Liver (tissue), 9 donors: ENCODE data around the gene FASTK. TPM values are rescaled to one million over a fixed set of nuclear protein-coding genes. Genes with fewer than 3 reads are reported as not detected.

ENCODE experiments used
- DNase-seq: peaks from one replicate; pipeline ENCODE4 v3.0.0-alpha.2; 2017; ENCODE audit warnings: low spot score
- H3K27ac ChIP-seq, 2 donors: one replicate each; pipeline ENCODE4 v1.7.0; 2013; ENCODE audit warnings: inconsistent platforms in 2 of 2, low read length in 2 of 2, control low read depth in 1 of 2, low read depth in 1 of 2, mild to moderate bottlenecking in 1 of 2
- H3K27me3 ChIP-seq, 4 donors: one replicate each; pipeline versions ENCODE4 v1.6.1 to v1.7.0; 2013; ENCODE audit warnings: low read length in 3 of 4, inconsistent platforms in 1 of 4, mild to moderate bottlenecking in 1 of 4, moderate library complexity in 1 of 4; ENCODE audit not compliant: control insufficient read depth in 4 of 4, insufficient read depth in 4 of 4
- H3K36me3 ChIP-seq, 4 donors: one replicate each; pipeline versions ENCODE4 v1.6.1 to v1.7.0; 2013; ENCODE audit warnings: low read length in 3 of 4, mild to moderate bottlenecking in 3 of 4, low read depth in 1 of 4, moderate library complexity in 1 of 4; ENCODE audit not compliant: control insufficient read depth in 4 of 4, insufficient read depth in 3 of 4
- H3K4me1 ChIP-seq, 4 donors: one replicate each; pipeline versions ENCODE4 v1.6.1 to v1.7.0; 2013; ENCODE audit warnings: low read length in 3 of 4, mild to moderate bottlenecking in 3 of 4, moderate library complexity in 1 of 4; ENCODE audit not compliant: control insufficient read depth in 4 of 4, insufficient read depth in 4 of 4
- H3K4me3 ChIP-seq, 3 donors: one replicate each; pipeline versions ENCODE4 v1.6.1 to v1.7.0; 2013; ENCODE audit warnings: low read length in 3 of 3, control low read depth in 1 of 3, low read depth in 1 of 3, mild to moderate bottlenecking in 1 of 3
- H3K9ac ChIP-seq, 2 donors: one replicate each; pipeline ENCODE4 v1.7.0; 2013; ENCODE audit warnings: low read length in 2 of 2, mild to moderate bottlenecking in 2 of 2, moderate library complexity in 2 of 2, control low read depth in 1 of 2, low read depth in 1 of 2
- H3K9me3 ChIP-seq, 4 donors: one replicate each; pipeline versions ENCODE4 v1.6.1 to v1.7.0; 2013; ENCODE audit warnings: low read length in 3 of 4; ENCODE audit not compliant: control insufficient read depth in 4 of 4
- EGR1 ChIP-seq, 2 donors: IDR thresholded peaks; 2 replicates each; pipeline ENCODE4 v1.6.1; 2016 to 2018; ENCODE audit warnings: antibody characterized with exemption in 2 of 2, low read depth in 2 of 2
- FOXA1 ChIP-seq: IDR thresholded peaks from 2 replicates; pipeline ENCODE4 v1.6.1; 2016; ENCODE audit warnings: antibody characterized with exemption
- FOXA2 ChIP-seq: IDR thresholded peaks from 2 replicates; pipeline ENCODE4 v1.6.1; 2016; ENCODE audit warnings: antibody characterized with exemption
- GABPA ChIP-seq, 2 donors: IDR thresholded peaks in 1 of 2; conservative IDR thresholded peaks in 1 of 2; 2 replicates each; pipeline ENCODE4 v1.6.1; 2016; ENCODE audit warnings: antibody characterized with exemption in 2 of 2, mild to moderate bottlenecking in 1 of 2, moderate library complexity in 1 of 2
- HNF4A ChIP-seq, 2 donors: conservative IDR thresholded peaks; 2 replicates each; pipeline ENCODE4 v1.6.1; 2016; ENCODE audit warnings: antibody characterized with exemption in 2 of 2, mild to moderate bottlenecking in 2 of 2
- HNF4G ChIP-seq: IDR thresholded peaks from 2 replicates; pipeline ENCODE4 v1.6.1; 2016; ENCODE audit warnings: antibody characterized with exemption
- JUND ChIP-seq, 2 donors: IDR thresholded peaks; 2 replicates each; pipeline ENCODE4 v1.6.1; 2016; ENCODE audit warnings: antibody characterized with exemption in 2 of 2
- NR2F2 ChIP-seq: IDR thresholded peaks from 2 replicates; pipeline ENCODE4 v1.6.1; 2016; ENCODE audit warnings: antibody characterized with exemption
- RAD21 ChIP-seq, 2 donors: IDR thresholded peaks; 2 replicates each; pipeline ENCODE4 v1.6.1; 2016; ENCODE audit warnings: antibody characterized with exemption in 2 of 2, mild to moderate bottlenecking in 2 of 2
- RXRA ChIP-seq, 2 donors: IDR thresholded peaks; 2 replicates each; pipeline ENCODE4 v1.6.1; 2017 to 2018; ENCODE audit warnings: antibody characterized with exemption in 2 of 2, mild to moderate bottlenecking in 1 of 2
- SP1 ChIP-seq: IDR thresholded peaks from 2 replicates; pipeline ENCODE4 v1.6.1; 2018; ENCODE audit warnings: antibody characterized with exemption, mild to moderate bottlenecking
- TAF1 ChIP-seq: conservative IDR thresholded peaks from 2 replicates; pipeline ENCODE4 v1.6.1; 2016; ENCODE audit warnings: antibody characterized with exemption, mild to moderate bottlenecking
- YY1 ChIP-seq: IDR thresholded peaks from 2 replicates; pipeline ENCODE4 v1.6.1; 2016; ENCODE audit warnings: antibody characterized with exemption, mild to moderate bottlenecking
- WGBS: extraction: QIAGEN DNeasy Blood & Tissue Kit; methylation state at CpG from one replicate; pipeline ENCODE4 v1.1.7; 2013; 5-methylcytosine and 5-hydroxymethylcytosine counted together
- polyA plus RNA-seq, 2 donors: library from polyadenylated mRNA; stranded (reverse) in 1 of 2; unstranded in 1 of 2; fragments of 200-250 nt in 1 of 2; fragments of >200 nt in 1 of 2; fragmentation: Nextera tagmentation in 1 of 2; extraction: Ambion mirVana in 1 of 2; gene quantifications; one replicate each; pipeline versions ENCODE4 v1.2.1 to v1.2.3, GENCODE V29; 2013 to 2015
- total RNA-seq, 2 donors: library from RNA; depleted of rRNA; stranded (reverse); fragments of >200 nt; gene quantifications; one replicate each; pipeline ENCODE4 v1.2.3, GENCODE V29; 2014
- TF ChIP-seq, protein P1 (sequence below): IDR thresholded peaks from 2 replicates; pipeline ENCODE4 v1.6.1; 2016; ENCODE audit warnings: antibody characterized with exemption
- TF ChIP-seq, protein P2 (sequence below): IDR thresholded peaks from 2 replicates; pipeline ENCODE4 v1.6.1; 2016; ENCODE audit warnings: antibody characterized with exemption, mild to moderate bottlenecking
- TF ChIP-seq, protein P3 (sequence below): IDR thresholded peaks from 2 replicates; pipeline ENCODE4 v1.6.1; 2016; ENCODE audit warnings: antibody characterized with exemption
- TF ChIP-seq, protein P4 (sequence below): fragments of 150-350 bp; IDR thresholded peaks from 2 replicates; pipeline ENCODE4 v1.5.1; 2017; ENCODE audit warnings: improper control_type of control experiment, low read depth, low read length; ENCODE audit not compliant: missing input control
- TF ChIP-seq, protein P5 (sequence below): IDR thresholded peaks from 2 replicates; pipeline ENCODE4 v1.6.1; 2016; ENCODE audit warnings: antibody characterized with exemption
- donor health status: healthy.
- donor health status: healthy.
- donor health status: healthy.
- donor health status: healthy.
- donor health status: healthy.

The FASTK gene
- total and polyA plus RNA-seq, 4 donors = 31.1 to 62.8 (median 43.7) TPM

DNA sequence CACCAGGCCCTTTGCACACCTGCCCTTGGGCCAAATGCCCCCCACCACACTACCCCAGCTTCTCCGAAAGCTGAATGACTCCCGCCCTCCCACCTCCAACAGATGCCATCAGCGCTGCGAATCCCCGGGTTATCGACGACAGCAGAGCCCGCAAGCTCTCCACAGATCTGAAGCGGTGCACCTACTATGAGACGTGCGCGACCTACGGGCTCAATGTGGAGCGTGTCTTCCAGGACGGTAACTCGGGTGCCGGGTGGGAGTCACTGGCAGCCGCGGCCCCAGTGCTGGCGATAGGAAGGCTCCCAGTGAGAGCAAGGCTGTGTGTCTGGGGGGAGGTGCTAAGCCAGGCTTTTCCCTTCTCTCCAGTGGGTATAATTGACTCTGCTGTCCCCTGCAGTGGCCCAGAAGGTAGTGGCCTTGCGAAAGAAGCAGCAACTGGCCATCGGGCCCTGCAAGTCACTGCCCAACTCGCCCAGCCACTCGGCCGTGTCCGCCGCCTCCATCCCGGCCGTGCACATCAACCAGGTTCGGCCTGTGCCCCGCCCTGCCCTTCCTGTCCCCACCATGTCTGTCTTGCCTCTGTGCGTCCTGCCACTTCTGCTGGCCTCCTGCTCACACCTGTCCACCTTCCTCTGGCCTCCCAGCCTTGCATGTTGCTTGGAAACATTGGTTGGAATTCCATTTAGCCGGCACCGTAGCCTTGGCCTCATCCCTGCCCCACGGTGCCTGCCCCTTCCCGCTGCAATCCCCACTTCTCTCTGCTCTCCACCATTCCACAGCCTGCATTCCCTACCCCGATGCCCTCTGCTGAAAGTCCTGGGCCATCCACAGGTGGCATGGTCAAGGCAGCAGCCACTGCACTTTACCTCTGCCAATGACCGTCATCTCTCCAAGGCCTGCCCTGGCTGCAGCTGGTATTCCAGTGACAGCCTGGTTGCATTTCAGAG, 37.8 kb upstream of the FASTK start:
- TF ChIP-seq, protein P1, sequence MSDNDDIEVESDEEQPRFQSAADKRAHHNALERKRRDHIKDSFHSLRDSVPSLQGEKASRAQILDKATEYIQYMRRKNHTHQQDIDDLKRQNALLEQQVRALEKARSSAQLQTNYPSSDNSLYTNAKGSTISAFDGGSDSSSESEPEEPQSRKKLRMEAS = no peak
- TF ChIP-seq HNF4G (no peak), JUND (IDR thresholded peaks at IDR 0.05) (no peak), SP1 (no peak), RXRA (IDR thresholded peaks at IDR 0.05) (no peak), TAF1 (no peak), GABPA (IDR thresholded peaks at IDR 0.05 in 1 of 2, conservative IDR thresholded peaks at IDR 0.05 in 1 of 2) (no peak), NR2F2 (no peak), FOXA2 (no peak), YY1 (no peak), EGR1 (IDR thresholded peaks at IDR 0.05; ENCODE audit: low read depth in 2 of 2) (no peak), FOXA1 (no peak), HNF4A (conservative IDR thresholded peaks at IDR 0.05) (no peak), RAD21 (IDR thresholded peaks at IDR 0.05) (no peak)
- TF ChIP-seq, protein P2, sequence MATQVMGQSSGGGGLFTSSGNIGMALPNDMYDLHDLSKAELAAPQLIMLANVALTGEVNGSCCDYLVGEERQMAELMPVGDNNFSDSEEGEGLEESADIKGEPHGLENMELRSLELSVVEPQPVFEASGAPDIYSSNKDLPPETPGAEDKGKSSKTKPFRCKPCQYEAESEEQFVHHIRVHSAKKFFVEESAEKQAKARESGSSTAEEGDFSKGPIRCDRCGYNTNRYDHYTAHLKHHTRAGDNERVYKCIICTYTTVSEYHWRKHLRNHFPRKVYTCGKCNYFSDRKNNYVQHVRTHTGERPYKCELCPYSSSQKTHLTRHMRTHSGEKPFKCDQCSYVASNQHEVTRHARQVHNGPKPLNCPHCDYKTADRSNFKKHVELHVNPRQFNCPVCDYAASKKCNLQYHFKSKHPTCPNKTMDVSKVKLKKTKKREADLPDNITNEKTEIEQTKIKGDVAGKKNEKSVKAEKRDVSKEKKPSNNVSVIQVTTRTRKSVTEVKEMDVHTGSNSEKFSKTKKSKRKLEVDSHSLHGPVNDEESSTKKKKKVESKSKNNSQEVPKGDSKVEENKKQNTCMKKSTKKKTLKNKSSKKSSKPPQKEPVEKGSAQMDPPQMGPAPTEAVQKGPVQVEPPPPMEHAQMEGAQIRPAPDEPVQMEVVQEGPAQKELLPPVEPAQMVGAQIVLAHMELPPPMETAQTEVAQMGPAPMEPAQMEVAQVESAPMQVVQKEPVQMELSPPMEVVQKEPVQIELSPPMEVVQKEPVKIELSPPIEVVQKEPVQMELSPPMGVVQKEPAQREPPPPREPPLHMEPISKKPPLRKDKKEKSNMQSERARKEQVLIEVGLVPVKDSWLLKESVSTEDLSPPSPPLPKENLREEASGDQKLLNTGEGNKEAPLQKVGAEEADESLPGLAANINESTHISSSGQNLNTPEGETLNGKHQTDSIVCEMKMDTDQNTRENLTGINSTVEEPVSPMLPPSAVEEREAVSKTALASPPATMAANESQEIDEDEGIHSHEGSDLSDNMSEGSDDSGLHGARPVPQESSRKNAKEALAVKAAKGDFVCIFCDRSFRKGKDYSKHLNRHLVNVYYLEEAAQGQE = no peak
- TF ChIP-seq, protein P3, sequence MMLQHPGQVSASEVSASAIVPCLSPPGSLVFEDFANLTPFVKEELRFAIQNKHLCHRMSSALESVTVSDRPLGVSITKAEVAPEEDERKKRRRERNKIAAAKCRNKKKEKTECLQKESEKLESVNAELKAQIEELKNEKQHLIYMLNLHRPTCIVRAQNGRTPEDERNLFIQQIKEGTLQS = no peak
- TF ChIP-seq, protein P4, sequence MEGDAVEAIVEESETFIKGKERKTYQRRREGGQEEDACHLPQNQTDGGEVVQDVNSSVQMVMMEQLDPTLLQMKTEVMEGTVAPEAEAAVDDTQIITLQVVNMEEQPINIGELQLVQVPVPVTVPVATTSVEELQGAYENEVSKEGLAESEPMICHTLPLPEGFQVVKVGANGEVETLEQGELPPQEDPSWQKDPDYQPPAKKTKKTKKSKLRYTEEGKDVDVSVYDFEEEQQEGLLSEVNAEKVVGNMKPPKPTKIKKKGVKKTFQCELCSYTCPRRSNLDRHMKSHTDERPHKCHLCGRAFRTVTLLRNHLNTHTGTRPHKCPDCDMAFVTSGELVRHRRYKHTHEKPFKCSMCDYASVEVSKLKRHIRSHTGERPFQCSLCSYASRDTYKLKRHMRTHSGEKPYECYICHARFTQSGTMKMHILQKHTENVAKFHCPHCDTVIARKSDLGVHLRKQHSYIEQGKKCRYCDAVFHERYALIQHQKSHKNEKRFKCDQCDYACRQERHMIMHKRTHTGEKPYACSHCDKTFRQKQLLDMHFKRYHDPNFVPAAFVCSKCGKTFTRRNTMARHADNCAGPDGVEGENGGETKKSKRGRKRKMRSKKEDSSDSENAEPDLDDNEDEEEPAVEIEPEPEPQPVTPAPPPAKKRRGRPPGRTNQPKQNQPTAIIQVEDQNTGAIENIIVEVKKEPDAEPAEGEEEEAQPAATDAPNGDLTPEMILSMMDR = no peak
- TF ChIP-seq, protein P5, sequence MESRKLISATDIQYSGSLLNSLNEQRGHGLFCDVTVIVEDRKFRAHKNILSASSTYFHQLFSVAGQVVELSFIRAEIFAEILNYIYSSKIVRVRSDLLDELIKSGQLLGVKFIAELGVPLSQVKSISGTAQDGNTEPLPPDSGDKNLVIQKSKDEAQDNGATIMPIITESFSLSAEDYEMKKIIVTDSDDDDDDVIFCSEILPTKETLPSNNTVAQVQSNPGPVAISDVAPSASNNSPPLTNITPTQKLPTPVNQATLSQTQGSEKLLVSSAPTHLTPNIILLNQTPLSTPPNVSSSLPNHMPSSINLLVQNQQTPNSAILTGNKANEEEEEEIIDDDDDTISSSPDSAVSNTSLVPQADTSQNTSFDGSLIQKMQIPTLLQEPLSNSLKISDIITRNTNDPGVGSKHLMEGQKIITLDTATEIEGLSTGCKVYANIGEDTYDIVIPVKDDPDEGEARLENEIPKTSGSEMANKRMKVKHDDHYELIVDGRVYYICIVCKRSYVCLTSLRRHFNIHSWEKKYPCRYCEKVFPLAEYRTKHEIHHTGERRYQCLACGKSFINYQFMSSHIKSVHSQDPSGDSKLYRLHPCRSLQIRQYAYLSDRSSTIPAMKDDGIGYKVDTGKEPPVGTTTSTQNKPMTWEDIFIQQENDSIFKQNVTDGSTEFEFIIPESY = no peak
- WGBS = 96% methylated on average over 38 of the region's 38 CpGs
- no peak for DNase-seq
- no peaks in the 10 kb centered on the region for H3K9me3 ChIP-seq
- peaks cover 5 to 37% (median 12%) of the 10 kb centered on the region in 4 donors for H3K36me3 ChIP-seq
- H3K4me1 ChIP-seq = no peaks in the 10 kb centered on the region
- H3K27me3 ChIP-seq = no peaks in the 10 kb centered on the region
- no peak overlapping the region for H3K4me3 ChIP-seq
- no peak overlapping the region for H3K27ac ChIP-seq
- H3K9ac ChIP-seq = no peak overlapping the region
